ENCODE results near the gene SNAP91.
"Not testable (repeated sequence)": the region's sequence is repeated elsewhere in the genome, so short reads cannot be mapped to it uniquely, and the experiment has no call there.

GRCh38 chr6:83551748-83552147 lies 157.2 kb downstream of the SNAP91 start:
- TF ChIP-seq POLR2A (IDR thresholded peaks at IDR 0.05; ENCODE audit: low read depth, low read length); POLR2AphosphoS5 (IDR thresholded peaks at IDR 0.05; ENCODE audit: low read depth, low read length); TAF1 (IDR thresholded peaks at IDR 0.05; ENCODE audit: low read depth, low read length); PAX5 (IDR thresholded peaks at IDR 0.05; ENCODE audit: insufficient read depth, low read length, severe bottlenecking); SPI1 (IDR thresholded peaks at IDR 0.05; ENCODE audit: low read depth, low read length); POU2F2 (IDR thresholded peaks at IDR 0.05; ENCODE audit: low read depth, low read length): not testable (repeated sequence)

Data from GM12891 (cell line).